ENCODE measurements around the gene BPIFB6.

DNA sequence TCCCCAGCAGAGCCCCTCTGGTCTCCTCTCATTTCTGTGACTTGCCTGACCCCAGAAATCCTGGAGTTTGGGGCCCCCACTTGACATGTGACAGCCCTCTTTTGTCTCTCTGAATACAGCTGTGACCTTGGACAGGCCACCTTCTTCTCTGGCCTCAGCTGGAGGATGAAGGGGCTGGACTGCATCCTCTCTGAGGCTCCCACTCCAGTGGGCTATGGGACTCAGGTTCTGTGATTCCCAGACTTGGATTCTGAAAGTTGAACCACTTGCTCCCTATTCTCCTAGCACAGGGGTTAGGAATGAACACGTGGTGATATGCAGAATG is 31.3 kb downstream of the BPIFB6 start:
- TF ChIP-seq, protein P1, sequence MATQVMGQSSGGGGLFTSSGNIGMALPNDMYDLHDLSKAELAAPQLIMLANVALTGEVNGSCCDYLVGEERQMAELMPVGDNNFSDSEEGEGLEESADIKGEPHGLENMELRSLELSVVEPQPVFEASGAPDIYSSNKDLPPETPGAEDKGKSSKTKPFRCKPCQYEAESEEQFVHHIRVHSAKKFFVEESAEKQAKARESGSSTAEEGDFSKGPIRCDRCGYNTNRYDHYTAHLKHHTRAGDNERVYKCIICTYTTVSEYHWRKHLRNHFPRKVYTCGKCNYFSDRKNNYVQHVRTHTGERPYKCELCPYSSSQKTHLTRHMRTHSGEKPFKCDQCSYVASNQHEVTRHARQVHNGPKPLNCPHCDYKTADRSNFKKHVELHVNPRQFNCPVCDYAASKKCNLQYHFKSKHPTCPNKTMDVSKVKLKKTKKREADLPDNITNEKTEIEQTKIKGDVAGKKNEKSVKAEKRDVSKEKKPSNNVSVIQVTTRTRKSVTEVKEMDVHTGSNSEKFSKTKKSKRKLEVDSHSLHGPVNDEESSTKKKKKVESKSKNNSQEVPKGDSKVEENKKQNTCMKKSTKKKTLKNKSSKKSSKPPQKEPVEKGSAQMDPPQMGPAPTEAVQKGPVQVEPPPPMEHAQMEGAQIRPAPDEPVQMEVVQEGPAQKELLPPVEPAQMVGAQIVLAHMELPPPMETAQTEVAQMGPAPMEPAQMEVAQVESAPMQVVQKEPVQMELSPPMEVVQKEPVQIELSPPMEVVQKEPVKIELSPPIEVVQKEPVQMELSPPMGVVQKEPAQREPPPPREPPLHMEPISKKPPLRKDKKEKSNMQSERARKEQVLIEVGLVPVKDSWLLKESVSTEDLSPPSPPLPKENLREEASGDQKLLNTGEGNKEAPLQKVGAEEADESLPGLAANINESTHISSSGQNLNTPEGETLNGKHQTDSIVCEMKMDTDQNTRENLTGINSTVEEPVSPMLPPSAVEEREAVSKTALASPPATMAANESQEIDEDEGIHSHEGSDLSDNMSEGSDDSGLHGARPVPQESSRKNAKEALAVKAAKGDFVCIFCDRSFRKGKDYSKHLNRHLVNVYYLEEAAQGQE (tag by site-specific recombination; IDR thresholded peaks at IDR 0.05), result no peak
- TF ChIP-seq ZNF354C (tag by site-specific recombination; IDR thresholded peaks at IDR 0.05; ENCODE audit: borderline replicate concordance, low read depth) (no peak), ZBTB17 (tag by site-specific recombination; IDR thresholded peaks at IDR 0.05) (no peak)
